OCI-LY7 (cell line): ENCODE data around the gene AOPEP. TPM values are rescaled to one million over a fixed set of nuclear protein-coding genes. Genes with fewer than 3 reads are reported as not detected.

Experiments used
- BruUV-seq: library from RNA; stranded (reverse); fragments of 400-500 nt; replicated peaks from 2 replicates; lab custom pipeline; 2021; lab: Mats Ljungman, UMichigan
- CTCF ChIA-PET: fragments of 300-600 bp; sonication (Branson Sonifier 250); formaldehyde crosslinking; loops from one replicate; lab custom pipeline; 2022; ENCODE audit warnings: antibody characterized with exemption; ENCODE audit not compliant: unreplicated experiment; lab: Charles Lee
- POLR2A ChIA-PET: fragments of 300-600 bp; sonication (Branson Sonifier 250); formaldehyde crosslinking; loops from one replicate; lab custom pipeline; 2022; ENCODE audit warnings: antibody characterized with exemption; lab: Charles Lee
- DNase-seq: peaks from one replicate; pipeline ENCODE4 v3.0.0-alpha.2; 2015; ENCODE audit warnings: low spot score
- H2AFZ ChIP-seq: fragments of 200-600 bp; sonication (generic), shearing (Covaris generic); 2 replicates; pipeline ENCODE4 v1.6.1; 2014; ENCODE audit warnings: mild to moderate bottlenecking, antibody characterized with exemption, low read length, moderate library complexity
- H3K27ac ChIP-seq: fragments of 200-600 bp; sonication (generic); 2 replicates; pipeline ENCODE4 v1.5.1; 2014; ENCODE audit warnings: mixed run types, low read depth, mild to moderate bottlenecking, moderate library complexity, low read length, inconsistent platforms; ENCODE audit not compliant: poor library complexity, severe bottlenecking
- H3K36me3 ChIP-seq: fragments of 200-600 bp; sonication (generic); 2 replicates; pipeline ENCODE4 v1.6.1; 2014; ENCODE audit warnings: mild to moderate bottlenecking, antibody characterized with exemption, low read length, moderate library complexity, mixed read lengths; ENCODE audit not compliant: insufficient read depth
- H3K4me1 ChIP-seq: fragments of 200-600 bp; sonication (generic); 2 replicates; pipeline ENCODE4 v1.5.1; 2014; ENCODE audit warnings: mild to moderate bottlenecking, low read length; ENCODE audit not compliant: insufficient read depth, poor library complexity, severe bottlenecking
- H3K4me2 ChIP-seq: fragments of 200-600 bp; sonication (generic); 2 replicates; pipeline ENCODE4 v1.6.1; 2014; ENCODE audit warnings: mild to moderate bottlenecking, low read length
- H3K4me3 ChIP-seq: fragments of 200-600 bp; sonication (generic); 2 replicates; pipeline ENCODE4 v1.5.1; 2014; ENCODE audit warnings: mild to moderate bottlenecking, low read depth, low read length; ENCODE audit not compliant: poor library complexity, severe bottlenecking
- H3K79me2 ChIP-seq: fragments of 200-600 bp; sonication (generic); 2 replicates; pipeline ENCODE4 v1.6.1; 2016; ENCODE audit warnings: low read depth, mild to moderate bottlenecking, low read length, moderate library complexity, mixed read lengths; ENCODE audit not compliant: insufficient read depth
- H3K9me2 ChIP-seq: fragments of 200-600 bp; sonication (generic); 2 replicates; pipeline ENCODE4 v1.6.1; 2016; ENCODE audit warnings: mild to moderate bottlenecking, low read length, mixed read lengths; ENCODE audit not compliant: insufficient read depth
- H3K9me3 ChIP-seq: fragments of 200-600 bp; sonication (generic); 2 replicates; pipeline ENCODE4 v1.6.1; 2014; ENCODE audit warnings: mild to moderate bottlenecking, mixed run types, low read length, mixed read lengths
- H4K20me1 ChIP-seq: fragments of 200-600 bp; sonication (generic); 2 replicates; pipeline ENCODE4 v1.6.1; 2014; ENCODE audit warnings: mild to moderate bottlenecking, antibody characterized with exemption, low read length, moderate library complexity, mixed read lengths; ENCODE audit not compliant: insufficient read depth
- CTCF ChIP-seq: fragments of 200-600 bp; sonication (generic); conservative IDR thresholded peaks from 2 replicates; pipeline ENCODE4 v1.5.1; 2014; ENCODE audit warnings: mild to moderate bottlenecking, antibody characterized with exemption, low read length, moderate library complexity, mixed read lengths
- EZH2phosphoT487 ChIP-seq: fragments of 200-600 bp; sonication (generic); IDR thresholded peaks from 2 replicates; pipeline ENCODE4 v1.6.1; 2018; ENCODE audit warnings: low read depth, borderline replicate concordance, mild to moderate bottlenecking, mixed run types, antibody characterized with exemption, low read length, moderate library complexity, mixed read lengths
- intact Hi-C: fragments of 100-400 bp; cut with micrococcal nuclease; formaldehyde crosslinking; loops from one replicate; pipeline ENCODE4 v1.10.0; 2022; ENCODE audit not compliant: unreplicated experiment
- total RNA-seq, 2 experiments: library from RNA; depleted of rRNA in 1 of 2; stranded (reverse); fragments of >200 nt in 1 of 2; shearing (Covaris generic) in 1 of 2; gene quantifications; 2 replicates each; pipeline ENCODE4 v1.2.3, GENCODE V29; 2014 to 2022

The AOPEP gene
- total RNA-seq, 2 experiments from 2014 or later: 17.3 to 24.3 TPM

DNA sequence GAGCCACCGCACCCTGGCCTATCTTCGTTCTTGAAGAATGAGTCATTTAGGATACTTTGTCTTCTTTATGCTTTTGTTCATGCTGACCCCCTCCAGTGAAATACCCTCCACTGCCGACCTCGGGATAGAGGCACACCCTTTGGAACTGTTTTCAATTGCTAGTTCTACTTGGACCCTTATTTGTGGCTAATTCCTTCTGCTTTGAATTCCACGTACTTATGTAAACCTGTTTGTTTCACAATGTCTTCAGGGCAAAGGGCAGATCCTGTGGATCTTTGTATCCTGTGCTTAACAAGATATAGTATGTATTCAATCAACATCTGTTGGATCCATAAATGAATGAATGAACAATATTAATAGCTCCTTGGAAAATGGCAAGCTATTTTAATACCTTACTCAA is 19.6 kb upstream of the AOPEP start:
- intact Hi-C loops: no loop called here
- Histone ChIP-seq H3K9me2 (no peaks in the 10 kb centered on the region), H3K36me3 (no peaks in the 10 kb centered on the region), H3K79me2 (no peaks in the 10 kb centered on the region), H4K20me1 (no peaks in the 10 kb centered on the region), H3K27ac (no peak overlapping the region), H3K4me1 (no peaks in the 10 kb centered on the region), H2AFZ (no peak overlapping the region), H3K4me2 (no peak overlapping the region), H3K4me3 (no peak overlapping the region), H3K9me3 (no peaks in the 10 kb centered on the region)
- DNase-seq: no peak
- CTCF ChIA-PET: no interaction called here
- BruUV-seq: no TSS peak
- POLR2A ChIA-PET: interaction anchor here (0.6 to 0.9 kb wide), 2 partner anchors 27 to 1583 kb away, joined by 3 read pairs; no protein-coding TSS in a partner anchor
- no peak for TF ChIP-seq EZH2phosphoT487
- no peak for TF ChIP-seq CTCF

GRCh38 chr9:94713436-94714215 is 12.9 kb upstream of the AOPEP start:
- Histone ChIP-seq H2AFZ (no peak overlapping the region), H3K79me2 (no peaks in the 10 kb centered on the region), H3K27ac (no peak overlapping the region), H4K20me1 (no peaks in the 10 kb centered on the region), H3K9me2 (no peaks in the 10 kb centered on the region), H3K4me3 (no peak overlapping the region), H3K36me3 (no peaks in the 10 kb centered on the region), H3K4me1 (no peaks in the 10 kb centered on the region), H3K4me2 (no peak overlapping the region), H3K9me3 (no peaks in the 10 kb centered on the region; the same call in 1 of the 2 replicates)
- intact Hi-C loops: no loop called here
- POLR2A ChIA-PET: no interaction called here
- CTCF ChIA-PET: no interaction called here
- no peak for DNase-seq
- BruUV-seq: no TSS peak
- TF ChIP-seq CTCF: no peak
- TF ChIP-seq EZH2phosphoT487: no peak

DNA sequence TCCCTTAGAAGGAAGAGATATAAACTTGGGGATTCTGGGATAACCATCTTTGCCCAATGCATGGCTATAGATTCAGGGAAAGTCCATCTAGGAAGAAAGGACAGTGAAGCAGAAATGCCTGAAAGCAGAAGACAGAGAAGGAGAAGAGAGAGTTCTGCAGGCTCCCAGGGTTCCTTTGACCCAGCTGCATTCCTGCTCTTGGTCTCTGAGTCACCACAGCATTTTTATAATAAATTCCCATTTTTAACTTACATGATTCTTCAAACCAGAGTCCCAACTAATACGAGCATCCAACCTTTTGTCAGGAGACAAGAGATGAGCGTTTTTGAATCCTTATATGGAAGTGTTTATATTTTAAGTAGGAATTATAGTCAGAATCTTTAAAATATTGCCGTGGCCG is 12.0 kb upstream of the AOPEP start:
- intact Hi-C loops: no loop called here
- POLR2A ChIA-PET: no interaction called here

More for the DNA sequence above, 12.0 kb upstream of the AOPEP start:
- no peak overlapping the region for H3K4me2 ChIP-seq
- CTCF ChIA-PET: no interaction called here
- H3K27ac ChIP-seq: no peak overlapping the region
- H3K36me3 ChIP-seq: no peaks in the 10 kb centered on the region
- no peaks in the 10 kb centered on the region; the same call in 1 of the 2 replicates for H3K9me3 ChIP-seq
- no peaks in the 10 kb centered on the region for H3K79me2 ChIP-seq
- no peak overlapping the region for H2AFZ ChIP-seq
- no peak overlapping the region for H3K4me3 ChIP-seq
- H3K4me1 ChIP-seq: no peaks in the 10 kb centered on the region
- no TSS peak for BruUV-seq
- no peak for TF ChIP-seq EZH2phosphoT487
- TF ChIP-seq CTCF: no peak
- no peaks in the 10 kb centered on the region for H4K20me1 ChIP-seq
- H3K9me2 ChIP-seq: no peaks in the 10 kb centered on the region
- DNase-seq: no peak
